ENCODE measurements around the gene MLN. TPM values are rescaled to one million over a fixed set of nuclear protein-coding genes. Genes with fewer than 3 reads are reported as not detected.

The MLN gene
- total and polyA plus RNA-seq, 2 donors (not counting 3 experiments of a cell fraction or from before 2014, with no cell fraction given): not detected

DNA sequence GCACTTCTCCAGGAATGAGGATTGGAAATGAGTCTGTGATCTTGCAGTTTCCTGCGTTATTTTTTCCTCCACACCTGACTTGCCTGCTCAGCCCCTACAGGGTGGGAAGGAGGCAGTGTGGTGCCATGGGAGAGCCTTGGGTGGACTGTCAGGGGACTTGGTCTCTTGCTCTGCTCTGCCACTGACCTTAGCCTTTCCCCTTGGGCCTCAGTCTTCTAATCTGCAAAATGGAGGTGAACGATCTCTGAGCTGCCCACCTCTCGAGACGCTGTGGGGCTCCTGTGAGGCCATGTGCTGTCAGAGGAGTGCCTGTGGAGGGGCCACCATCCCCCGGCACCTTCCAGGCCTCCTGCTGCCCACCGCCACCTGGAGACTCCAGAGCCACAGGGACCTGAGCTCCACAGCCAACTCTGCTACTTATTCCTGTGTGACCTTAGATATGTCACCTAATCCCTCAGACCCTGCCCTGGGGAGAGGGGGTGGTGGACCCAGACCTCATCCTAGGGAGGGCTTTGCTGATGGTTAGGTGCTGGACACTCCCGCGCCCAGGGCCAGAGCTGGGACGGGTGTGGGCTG is 45.8 kb upstream of the MLN start:
- FAIRE-seq: no peak
- intact Hi-C loops (cut with micrococcal nuclease) (no loop called here), dilution Hi-C loops (cut with MboI; ENCODE audit: extremely low pct_ligation_motif_present, low sequenced_read_pairs) (no loop called here)
- no TSS peak for BruUV-seq (replicated peaks)
- Histone ChIP-seq H3K9me3 (replicated peaks; ENCODE audit: control insufficient read depth, insufficient read depth, low read length) (no peaks in the 10 kb centered on the region), H3K9me1 (replicated peaks; ENCODE audit: control insufficient read depth, extremely low read depth, insufficient read depth, low read length) (no peaks in the 10 kb centered on the region), H3K27me3 (ENCODE audit: control insufficient read depth in 2 of 2, insufficient read depth in 2 of 2, low read length in 2 of 2) (peaks cover 4 to 5% of the 10 kb centered on the region in 2 experiments), H3K4me3 (replicated peaks in 1 of 3; ENCODE audit: insufficient read depth in 1 of 3, low read depth in 1 of 3, low read length in 3 of 3) (no peak overlapping the region), H3K27ac (ENCODE audit: insufficient read depth, low read depth, low read length) (no peak overlapping the region), H3K36me3 (ENCODE audit: control insufficient read depth in 2 of 2, extremely low read depth in 1 of 2, insufficient read depth in 2 of 2, low read length in 2 of 2) (no peaks in the 10 kb centered on the region), H3K4me1 (ENCODE audit: control insufficient read depth, extremely low read depth, insufficient read depth, low read length) (no peaks in the 10 kb centered on the region), H3K79me2 (ENCODE audit: control insufficient read depth, insufficient read depth, low read length) (no peaks in the 10 kb centered on the region), H3K9ac (replicated peaks; ENCODE audit: extremely low read depth, insufficient read depth, low read length) (no peak overlapping the region), H2AFZ (ENCODE audit: low read depth, low read length) (no peak overlapping the region), H3K4me2 (ENCODE audit: insufficient read depth, low read length) (no peak overlapping the region), H4K20me1 (replicated peaks; ENCODE audit: control insufficient read depth, extremely low read depth, insufficient read depth, low read length) (no peaks in the 10 kb centered on the region)
- ChIA-PET POLR2A (no interaction called here), CTCF (interaction anchor here (0.8 to 2.3 kb wide), 4 partner anchors 9 to 78 kb away, joined by 3 to 8 read pairs (median 4); no protein-coding TSS in a partner anchor)
- TF ChIP-seq GATA2 (IDR thresholded peaks at IDR 0.05; ENCODE audit: insufficient read depth, insufficient read length, low read depth, low read length) (no peak), POLR2AphosphoS5 (IDR thresholded peaks at IDR 0.05; ENCODE audit: insufficient read depth, low read depth, low read length) (no peak), FOS (IDR thresholded peaks at IDR 0.05; ENCODE audit: borderline replicate concordance, insufficient read depth, low read length) (no peak), EZH2 (IDR thresholded peaks at IDR 0.05; ENCODE audit: borderline replicate concordance, low read depth, low read length, severe bottlenecking) (no peak), POLR2A (IDR thresholded peaks at IDR 0.05; ENCODE audit: low read depth, low read length) (no peak), JUN (IDR thresholded peaks at IDR 0.05; ENCODE audit: borderline replicate concordance, insufficient read depth, insufficient read length, low read depth) (no peak), MYC (IDR thresholded peaks at IDR 0.05; ENCODE audit: low read depth, low read length) (no peak)
- TF ChIP-seq, protein P1, sequence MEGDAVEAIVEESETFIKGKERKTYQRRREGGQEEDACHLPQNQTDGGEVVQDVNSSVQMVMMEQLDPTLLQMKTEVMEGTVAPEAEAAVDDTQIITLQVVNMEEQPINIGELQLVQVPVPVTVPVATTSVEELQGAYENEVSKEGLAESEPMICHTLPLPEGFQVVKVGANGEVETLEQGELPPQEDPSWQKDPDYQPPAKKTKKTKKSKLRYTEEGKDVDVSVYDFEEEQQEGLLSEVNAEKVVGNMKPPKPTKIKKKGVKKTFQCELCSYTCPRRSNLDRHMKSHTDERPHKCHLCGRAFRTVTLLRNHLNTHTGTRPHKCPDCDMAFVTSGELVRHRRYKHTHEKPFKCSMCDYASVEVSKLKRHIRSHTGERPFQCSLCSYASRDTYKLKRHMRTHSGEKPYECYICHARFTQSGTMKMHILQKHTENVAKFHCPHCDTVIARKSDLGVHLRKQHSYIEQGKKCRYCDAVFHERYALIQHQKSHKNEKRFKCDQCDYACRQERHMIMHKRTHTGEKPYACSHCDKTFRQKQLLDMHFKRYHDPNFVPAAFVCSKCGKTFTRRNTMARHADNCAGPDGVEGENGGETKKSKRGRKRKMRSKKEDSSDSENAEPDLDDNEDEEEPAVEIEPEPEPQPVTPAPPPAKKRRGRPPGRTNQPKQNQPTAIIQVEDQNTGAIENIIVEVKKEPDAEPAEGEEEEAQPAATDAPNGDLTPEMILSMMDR (IDR thresholded peaks at IDR 0.05; ENCODE audit: extremely low read depth in 1 of 2, insufficient read depth in 1 of 2, low read depth in 1 of 2, low read length in 2 of 2): no peak
- TF ChIP-seq, protein P2, sequence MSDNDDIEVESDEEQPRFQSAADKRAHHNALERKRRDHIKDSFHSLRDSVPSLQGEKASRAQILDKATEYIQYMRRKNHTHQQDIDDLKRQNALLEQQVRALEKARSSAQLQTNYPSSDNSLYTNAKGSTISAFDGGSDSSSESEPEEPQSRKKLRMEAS (IDR thresholded peaks at IDR 0.05; ENCODE audit: insufficient read depth, insufficient read length): no peak
- DNase-seq (ENCODE audit: low read depth, low spot score): no peak
